Measurements from ENCODE around the gene APOE. TPM values are rescaled to one million over a fixed set of nuclear protein-coding genes. Genes with fewer than 3 reads are reported as not detected.

The APOE gene
- total RNA-seq, 4 donors from 2014 or later: 9.1 to 92.5 (median 33.6) TPM

GRCh38 chr19:44872661-44873060 is 32.9 kb upstream of the APOE start:
- H3K36me3 ChIP-seq: no peaks in the 10 kb centered on the region
- intact Hi-C loops (cut with DNase I; ENCODE audit: low total_unique reads): no loop called here
- no peak for DNase-seq
- H3K4me1 ChIP-seq: no peaks in the 10 kb centered on the region
- no peaks in the 10 kb centered on the region for H3K27me3 ChIP-seq
- no peak overlapping the region for H3K27ac ChIP-seq
- no peak for TF ChIP-seq CTCF (IDR thresholded peaks at IDR 0.05)
- TF ChIP-seq POLR2A (IDR thresholded peaks at IDR 0.05): no peak
- H3K9me3 ChIP-seq: no peaks in the 10 kb centered on the region
- H3K4me3 ChIP-seq: no peak overlapping the region

- no peak for DNase-seq
- Histone ChIP-seq H3K9me3 (no peaks in the 10 kb centered on the region), H3K27ac (no peak overlapping the region), H3K27me3 (no peaks in the 10 kb centered on the region), H3K4me3 (no peak overlapping the region), H3K36me3 (no peaks in the 10 kb centered on the region), H3K4me1 (no peaks in the 10 kb centered on the region)
- TF ChIP-seq POLR2A (IDR thresholded peaks at IDR 0.05) (no peak), CTCF (IDR thresholded peaks at IDR 0.05) (no peak)
- intact Hi-C loops (cut with DNase I; ENCODE audit: low total_unique reads): no loop called here
Observed at GRCh38 chr19:44874317-44874716, 31.3 kb upstream of the APOE start.

- Histone ChIP-seq H3K27ac (no peak overlapping the region), H3K36me3 (no peaks in the 10 kb centered on the region), H3K4me1 (no peaks in the 10 kb centered on the region), H3K27me3 (no peaks in the 10 kb centered on the region), H3K9me3 (no peaks in the 10 kb centered on the region), H3K4me3 (no peak overlapping the region)
- no peak for DNase-seq
- TF ChIP-seq CTCF (IDR thresholded peaks at IDR 0.05): no peak
- TF ChIP-seq POLR2A (IDR thresholded peaks at IDR 0.05): no peak
- intact Hi-C loops (cut with DNase I; ENCODE audit: low total_unique reads): no loop called here
Observed at GRCh38 chr19:44875666-44876451, 29.7 kb upstream of the APOE start.

- Histone ChIP-seq H3K9me3 (no peaks in the 10 kb centered on the region), H3K4me1 (no peaks in the 10 kb centered on the region), H3K36me3 (no peaks in the 10 kb centered on the region), H3K27me3 (no peaks in the 10 kb centered on the region), H3K4me3 (no peak overlapping the region), H3K27ac (no peak overlapping the region)
- no peak for TF ChIP-seq CTCF (IDR thresholded peaks at IDR 0.05)
- TF ChIP-seq POLR2A (IDR thresholded peaks at IDR 0.05): no peak
- DNase-seq: no peak
- intact Hi-C loops (cut with DNase I; ENCODE audit: low total_unique reads): no loop called here
Observed at GRCh38 chr19:44876930-44877535, 28.6 kb upstream of the APOE start.

- Histone ChIP-seq H3K27me3 (no peaks in the 10 kb centered on the region), H3K27ac (no peak overlapping the region), H3K9me3 (no peaks in the 10 kb centered on the region), H3K4me1 (no peaks in the 10 kb centered on the region), H3K4me3 (no peak overlapping the region), H3K36me3 (no peaks in the 10 kb centered on the region)
- intact Hi-C loops (cut with DNase I; ENCODE audit: low total_unique reads): no loop called here
- TF ChIP-seq POLR2A (IDR thresholded peaks at IDR 0.05) (no peak), CTCF (IDR thresholded peaks at IDR 0.05) (no peak)
- DNase-seq: no peak
Observed at GRCh38 chr19:44878120-44878865, 27.3 kb upstream of the APOE start.

All from uterus (tissue), 4 donors.